Thoracic aorta (tissue), 2 donors: ENCODE results near the gene CTDSPL. TPM values are rescaled to one million over a fixed set of nuclear protein-coding genes. Genes with fewer than 3 reads are reported as not detected.
A peak's percentile ranks its signal among the peaks of the same experiment; 100 is the strongest.

ENCODE experiments used
- ATAC-seq: fragments of 150-250 bp; one replicate; pipeline ENCODE4 v1.8.0; 2017; ENCODE audit warnings: low read depth; ENCODE audit not compliant: insufficient number of reproducible peaks, low FRiP score
- DNase-seq: peaks from one replicate; pipeline ENCODE4 v3.0.0-alpha.2; 2020; ENCODE audit warnings: low spot score
- H3K27ac ChIP-seq, 2 donors: fragments of 200-600 bp; sonication (generic); 1 replicate in 1 of 2; 2 replicates in 1 of 2; pipeline ENCODE4 v1.5.1; 2016; ENCODE audit warnings: mild to moderate bottlenecking in 2 of 2, moderate library complexity in 2 of 2
- H3K27me3 ChIP-seq: fragments of 200-600 bp; sonication (generic); replicated peaks from 2 replicates; pipeline ENCODE4 v1.6.0; 2016; ENCODE audit warnings: mild to moderate bottlenecking; ENCODE audit not compliant: insufficient read depth
- H3K36me3 ChIP-seq: fragments of 200-600 bp; sonication (generic); one replicate; pipeline ENCODE4 v1.5.1; 2016
- H3K4me1 ChIP-seq, 2 donors: fragments of 200-600 bp; sonication (generic); 1 replicate in 1 of 2; 2 replicates in 1 of 2; pipeline versions ENCODE4 v1.5.1 to v1.6.0; 2016; ENCODE audit warnings: low read depth in 2 of 2, mild to moderate bottlenecking in 1 of 2; ENCODE audit not compliant: control insufficient read depth in 1 of 2
- H3K4me3 ChIP-seq: fragments of 200-600 bp; sonication (generic); 2 replicates; pipeline ENCODE4 v1.5.1; 2016; ENCODE audit warnings: mild to moderate bottlenecking
- H3K9me3 ChIP-seq: fragments of 200-600 bp; sonication (generic); 2 replicates; pipeline ENCODE4 v1.5.1; 2016
- total RNA-seq, 2 donors: library from RNA; depleted of rRNA; stranded (reverse); fragments of >200 nt; gene quantifications; one replicate each; pipeline versions ENCODE4 v1.1.0 to v1.2.3, GENCODE V29; 2016
- TF ChIP-seq, protein P1 (sequence below): fragments of 200-600 bp; sonication (generic); IDR thresholded peaks from one replicate; pipeline ENCODE4 v1.5.1; 2019; ENCODE audit warnings: antibody characterized with exemption

The CTDSPL gene
- total RNA-seq, 2 donors from 2014 or later = 55.0 to 59.6 TPM

GRCh38 chr3:37825744-37826400 is 35.8 kb upstream of the CTDSPL start:
- DNase-seq (no peak), ATAC-seq (no peak)
- H3K36me3 ChIP-seq = no peaks in the 10 kb centered on the region
- peaks cover 18 to 45% of the 10 kb centered on the region in 2 donors for H3K4me1 ChIP-seq
- no peaks in the 10 kb centered on the region for H3K27me3 ChIP-seq
- TF ChIP-seq, protein P1, sequence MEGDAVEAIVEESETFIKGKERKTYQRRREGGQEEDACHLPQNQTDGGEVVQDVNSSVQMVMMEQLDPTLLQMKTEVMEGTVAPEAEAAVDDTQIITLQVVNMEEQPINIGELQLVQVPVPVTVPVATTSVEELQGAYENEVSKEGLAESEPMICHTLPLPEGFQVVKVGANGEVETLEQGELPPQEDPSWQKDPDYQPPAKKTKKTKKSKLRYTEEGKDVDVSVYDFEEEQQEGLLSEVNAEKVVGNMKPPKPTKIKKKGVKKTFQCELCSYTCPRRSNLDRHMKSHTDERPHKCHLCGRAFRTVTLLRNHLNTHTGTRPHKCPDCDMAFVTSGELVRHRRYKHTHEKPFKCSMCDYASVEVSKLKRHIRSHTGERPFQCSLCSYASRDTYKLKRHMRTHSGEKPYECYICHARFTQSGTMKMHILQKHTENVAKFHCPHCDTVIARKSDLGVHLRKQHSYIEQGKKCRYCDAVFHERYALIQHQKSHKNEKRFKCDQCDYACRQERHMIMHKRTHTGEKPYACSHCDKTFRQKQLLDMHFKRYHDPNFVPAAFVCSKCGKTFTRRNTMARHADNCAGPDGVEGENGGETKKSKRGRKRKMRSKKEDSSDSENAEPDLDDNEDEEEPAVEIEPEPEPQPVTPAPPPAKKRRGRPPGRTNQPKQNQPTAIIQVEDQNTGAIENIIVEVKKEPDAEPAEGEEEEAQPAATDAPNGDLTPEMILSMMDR = no peak
- H3K9me3 ChIP-seq = no peaks in the 10 kb centered on the region
- no peak overlapping the region for H3K27ac ChIP-seq
- H3K4me3 ChIP-seq = no peak overlapping the region

DNA sequence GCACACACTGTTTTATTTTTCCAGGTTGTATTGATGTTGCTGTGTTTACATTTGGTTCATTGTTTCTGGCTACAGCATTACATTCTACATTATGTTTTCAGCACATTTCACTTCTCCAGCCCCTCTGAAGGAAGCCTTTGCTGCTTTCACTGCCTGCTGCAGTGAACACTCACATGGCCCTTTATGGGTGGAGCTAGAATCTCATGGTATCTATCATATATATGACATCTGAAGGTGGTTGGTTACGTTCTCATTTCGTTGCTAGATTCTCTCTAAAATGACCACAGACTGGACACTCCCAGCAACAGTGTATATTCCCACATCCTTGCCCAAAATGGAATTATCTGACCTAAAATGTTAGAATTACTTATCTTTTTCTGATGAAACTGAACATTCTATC is 35.2 kb upstream of the CTDSPL start:
- TF ChIP-seq, protein P1 = no peak
- DNase-seq (no peak), ATAC-seq (no peak)
- no peaks in the 10 kb centered on the region for H3K9me3 ChIP-seq
- H3K4me1 ChIP-seq = peaks cover 18 to 38% of the 10 kb centered on the region in 2 donors
- no peak overlapping the region for H3K4me3 ChIP-seq
- H3K36me3 ChIP-seq = no peaks in the 10 kb centered on the region
- no peaks in the 10 kb centered on the region for H3K27me3 ChIP-seq
- H3K27ac ChIP-seq = no peak overlapping the region

DNA sequence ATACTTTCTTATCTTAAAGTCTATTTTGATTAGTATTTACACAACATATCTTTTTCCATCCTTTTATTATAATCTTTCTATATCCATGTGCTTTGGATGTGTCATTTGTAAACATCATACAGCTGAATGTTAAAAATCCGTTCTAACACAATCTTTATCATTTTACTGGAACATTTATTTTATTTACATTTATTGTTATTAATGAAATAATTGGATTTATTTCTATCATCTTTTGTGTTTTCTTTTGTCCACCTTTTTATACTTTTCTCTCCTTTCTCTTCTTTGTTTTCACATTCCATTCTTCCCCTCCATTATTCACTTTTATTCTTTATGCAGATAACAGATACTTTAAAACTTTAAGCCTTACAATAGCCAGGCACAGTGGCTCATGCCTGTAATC is 34.7 kb upstream of the CTDSPL start:
- Histone ChIP-seq H3K27ac (no peak overlapping the region), H3K9me3 (no peaks in the 10 kb centered on the region), H3K4me3 (no peak overlapping the region), H3K4me1 (peaks cover 18 to 34% of the 10 kb centered on the region in 2 donors), H3K36me3 (no peaks in the 10 kb centered on the region), H3K27me3 (no peaks in the 10 kb centered on the region)
- TF ChIP-seq, protein P1 = no peak
- ATAC-seq (no peak), DNase-seq (no peak)

- Histone ChIP-seq H3K9me3 (no peaks in the 10 kb centered on the region), H3K4me1 (no peaks in the 10 kb centered on the region), H3K4me3 (no peak overlapping the region), H3K27ac (no peak overlapping the region), H3K27me3 (no peaks in the 10 kb centered on the region), H3K36me3 (no peaks in the 10 kb centered on the region)
- TF ChIP-seq, protein P1 = no peak
- ATAC-seq (no peak), DNase-seq (no peak)
Measured at GRCh38 chr3:37832480-37832879, 29.2 kb upstream of the CTDSPL start.

DNA sequence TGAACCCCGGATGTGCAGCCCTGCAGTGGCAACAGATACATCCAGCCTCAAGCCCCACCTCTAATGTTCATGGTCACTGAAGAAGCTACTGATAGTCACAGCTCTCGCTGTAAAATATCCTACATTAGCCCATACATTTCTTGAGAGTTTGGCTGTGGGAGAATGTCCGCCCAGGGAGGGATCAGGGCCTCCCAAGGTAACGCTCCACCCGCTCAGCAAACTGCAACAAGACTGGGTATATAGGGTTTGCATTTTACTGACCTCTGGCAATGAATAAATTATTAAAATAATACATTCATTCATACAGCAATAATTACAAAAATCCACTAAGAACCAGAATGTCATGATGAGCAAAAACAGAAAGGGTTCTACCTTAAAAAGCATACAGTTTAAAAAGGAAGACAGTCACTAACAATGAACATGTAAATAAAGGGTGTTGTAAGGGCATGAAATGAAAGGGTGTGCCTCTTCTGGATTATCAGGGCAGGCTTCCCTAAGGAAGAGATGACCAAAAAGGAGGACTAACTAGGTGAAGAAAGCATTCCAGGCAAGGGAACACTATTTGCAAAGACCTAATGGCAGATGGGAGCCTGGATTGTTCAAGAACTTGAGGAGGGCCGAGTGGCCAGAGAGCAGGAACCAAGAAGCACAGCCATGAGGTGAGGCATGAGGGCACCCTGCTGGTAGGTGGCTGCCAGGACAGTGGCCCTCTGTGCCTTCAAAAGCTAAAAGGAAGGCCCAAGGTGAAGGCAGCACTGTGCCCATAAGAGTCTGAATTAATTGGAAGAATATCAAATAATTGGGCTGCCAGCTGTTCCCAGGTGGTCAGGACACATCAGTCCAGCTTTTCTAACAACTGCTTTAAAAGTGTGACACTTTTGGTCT is 28.1 kb upstream of the CTDSPL start:
- no peak for ATAC-seq

More for the DNA sequence above, 28.1 kb upstream of the CTDSPL start:
- H3K27ac ChIP-seq = no peak overlapping the region
- no peak for DNase-seq
- no peak overlapping the region for H3K4me3 ChIP-seq
- TF ChIP-seq, protein P1 = peak; percentile 49
- H3K36me3 ChIP-seq = no peaks in the 10 kb centered on the region
- no peaks in the 10 kb centered on the region for H3K9me3 ChIP-seq
- no peaks in the 10 kb centered on the region for H3K4me1 ChIP-seq
- H3K27me3 ChIP-seq = no peaks in the 10 kb centered on the region
